Renal cortex interstitium (tissue), 11 donors: ENCODE results near the gene SF3B2. TPM values are rescaled to one million over a fixed set of nuclear protein-coding genes. Genes with fewer than 3 reads are reported as not detected.
A peak's percentile ranks its signal among the peaks of the same experiment; 100 is the strongest.
"Not testable (repeated sequence)": the region's sequence is repeated elsewhere in the genome, so short reads cannot be mapped to it uniquely, and the experiment has no call there.

Source experiments
- DNase-seq, 11 donors: peaks; one replicate each; pipeline ENCODE4 v3.0.0-alpha.2; 2013; ENCODE audit warnings: low read depth in 9 of 11, low spot score in 4 of 11; ENCODE audit errors: extremely low read depth in 1 of 11
- polyA plus RNA-seq, 3 donors: library from polyadenylated mRNA; unstranded; fragments of 120-200 nt; gene quantifications; one replicate each; pipeline ENCODE4 v1.2.1, GENCODE V29; 2013; ENCODE audit not compliant: insufficient read length in 3 of 3

Gene SF3B2
- polyA plus RNA-seq, 3 donors = 237 to 257 (median 251) TPM

- no peak for DNase-seq
Measured at GRCh38 chr11:66013762-66014100, 38.4 kb upstream of the SF3B2 start.

- DNase-seq = no peak
Measured at GRCh38 chr11:66014804-66015453, 37.2 kb upstream of the SF3B2 start.

- DNase-seq = no peak
Measured at GRCh38 chr11:66015454-66015881, 36.7 kb upstream of the SF3B2 start.

- DNase-seq = no peak
Measured at GRCh38 chr11:66015936-66016792, 36.0 kb upstream of the SF3B2 start.

GRCh38 chr11:66016793-66017177 is 35.4 kb upstream of the SF3B2 start:
- DNase-seq = no peak

- DNase-seq = no peak
Measured at GRCh38 chr11:66017321-66017720, 34.8 kb upstream of the SF3B2 start.

GRCh38 chr11:66020212-66020611 is 32.0 kb upstream of the SF3B2 start:
- DNase-seq = no peak

- no peak for DNase-seq
Measured at GRCh38 chr11:66020618-66021357, 31.4 kb upstream of the SF3B2 start.

GRCh38 chr11:66022401-66023185 is 29.6 kb upstream of the SF3B2 start:
- peak in 4 of 11 donors; percentile 37 to 58 (median 50) for DNase-seq

GRCh38 chr11:66023186-66023440 is 29.1 kb upstream of the SF3B2 start:
- not testable (repeated sequence) for DNase-seq

- DNase-seq = no peak
Measured at GRCh38 chr11:66026017-66026529, 26.1 kb upstream of the SF3B2 start, which contains the start of gene CATSPER1. CATSPER1 (minus strand) TSS chr11:66026479; CDS start chr11:66026379, 100 bp downstream.

- no peak for DNase-seq
Measured at GRCh38 chr11:66032957-66033735, 19.0 kb upstream of the SF3B2 start.

GRCh38 chr11:66035653-66036333 is 16.4 kb upstream of the SF3B2 start:
- DNase-seq = no peak

- no peak for DNase-seq
Measured at GRCh38 chr11:66036334-66036710, 15.8 kb upstream of the SF3B2 start.

- no peak for DNase-seq
Measured at GRCh38 chr11:66037327-66037726, 14.8 kb upstream of the SF3B2 start.

- no peak for DNase-seq
Measured at GRCh38 chr11:66039765-66040164, 12.4 kb upstream of the SF3B2 start.

GRCh38 chr11:66042227-66042995 is 9.8 kb upstream of the SF3B2 start:
- DNase-seq = no peak
